SK-N-SH (cell line): ENCODE data around the gene EZH1. TPM values are rescaled to one million over a fixed set of nuclear protein-coding genes. Genes with fewer than 3 reads are reported as not detected.

Experiments
- CTCF ChIA-PET: fragments of 300-600, 350-600 bp; formaldehyde crosslinking; extraction: SDS; loops from one replicate; lab custom pipeline; 2021; lab: Yijun Ruan, JAX
- POLR2A ChIA-PET: fragments of 350-600 bp; sonication (Branson Sonifier 250); formaldehyde crosslinking; extraction: SDS; loops from one replicate; lab custom pipeline; 2020; ENCODE audit warnings: antibody characterized with exemption, inconsistent platforms; lab: Yijun Ruan, JAX
- DNase-seq: peaks from one replicate; pipeline ENCODE4 v3.0.0; 2012
- H2AFZ ChIP-seq: fragments of 200-600 bp; sonication (generic); 2 replicates; pipeline ENCODE4 v1.8.1; 2016; ENCODE audit warnings: antibody characterized with exemption, mild to moderate bottlenecking, low read depth
- H3F3A ChIP-seq: fragments of 200-600 bp; sonication (generic); replicated peaks from 2 replicates; pipeline ENCODE3; 2016; ENCODE audit warnings: antibody characterized with exemption, mild to moderate bottlenecking; ENCODE audit not compliant: insufficient read depth
- H3K27ac ChIP-seq, 2 experiments: fragments of 200-500 bp in 1 of 2; fragments of 200-600 bp in 1 of 2; sonication (Bioruptor generic) in 1 of 2; sonication (generic), shearing (Covaris generic) in 1 of 2; 2 replicates each; pipeline versions ENCODE4 v1.5.1 to v1.6.1; 2014 to 2016; ENCODE audit warnings: low read depth in 2 of 2, inconsistent platforms in 1 of 2, low read length in 1 of 2, mild to moderate bottlenecking in 1 of 2, mixed read lengths in 1 of 2
- H3K27me3 ChIP-seq: fragments of 200-600 bp; sonication (generic), shearing (Covaris generic); 2 replicates; pipeline ENCODE4 v1.6.1; 2016; ENCODE audit warnings: mixed run types; ENCODE audit not compliant: insufficient read depth
- H3K36me3 ChIP-seq, 2 experiments: fragments of 200-500 bp in 1 of 2; fragments of 200-600 bp in 1 of 2; sonication (Bioruptor generic) in 1 of 2; sonication (generic) in 1 of 2; replicated peaks in 1 of 2; 2 replicates each; pipeline versions ENCODE3 to v1.5.1; 2014 to 2016; ENCODE audit warnings: low read length in 1 of 2, mild to moderate bottlenecking in 1 of 2; ENCODE audit not compliant: insufficient read depth in 2 of 2, control insufficient read depth in 1 of 2
- H3K4me1 ChIP-seq, 2 experiments: fragments of 200-500 bp in 1 of 2; fragments of 200-600 bp in 1 of 2; sonication (Bioruptor generic) in 1 of 2; sonication (generic), shearing (Covaris generic) in 1 of 2; 2 replicates each; pipeline versions ENCODE4 v1.5.1 to v1.6.1; 2014 to 2016; ENCODE audit warnings: low read depth in 1 of 2, low read length in 1 of 2, mixed run types in 1 of 2; ENCODE audit not compliant: insufficient read depth in 2 of 2, control insufficient read depth in 1 of 2
- H3K4me2 ChIP-seq: fragments of 200-600 bp; sonication (generic), shearing (Covaris generic); 2 replicates; pipeline ENCODE4 v1.6.1; 2017; ENCODE audit warnings: mixed run types
- H3K4me3 ChIP-seq, 2 experiments: fragments of 200-500 bp in 1 of 2; fragments of 200-600 bp in 1 of 2; sonication (Bioruptor generic) in 1 of 2; sonication (generic), shearing (Covaris generic) in 1 of 2; 2 replicates each; pipeline versions ENCODE4 v1.5.1 to v1.8.1; 2014 to 2016; ENCODE audit warnings: low read depth in 2 of 2, inconsistent platforms in 1 of 2, low read length in 1 of 2, mild to moderate bottlenecking in 1 of 2, mixed read lengths in 1 of 2, moderate library complexity in 1 of 2
- H3K79me2 ChIP-seq: fragments of 200-600 bp; sonication (generic); 2 replicates; pipeline ENCODE4 v1.8.1; 2017; ENCODE audit warnings: mild to moderate bottlenecking; ENCODE audit not compliant: insufficient read depth
- H3K9ac ChIP-seq: fragments of 200-600 bp; sonication (generic); 2 replicates; pipeline ENCODE4 v1.6.1; 2017; ENCODE audit warnings: mixed run types
- H3K9me2 ChIP-seq: fragments of 200-600 bp; sonication (generic); 2 replicates; pipeline ENCODE4 v1.6.1; 2017; ENCODE audit warnings: mixed run types
- H3K9me3 ChIP-seq: fragments of 200-600 bp; sonication (generic); 2 replicates; pipeline ENCODE4 v1.6.1; 2017; ENCODE audit warnings: mixed run types, mild to moderate bottlenecking, moderate library complexity
- H4K20me1 ChIP-seq: fragments of 200-600 bp; sonication (generic); 2 replicates; pipeline ENCODE4 v1.6.1; 2017; ENCODE audit warnings: mild to moderate bottlenecking, mixed run types; ENCODE audit not compliant: insufficient read depth
- EP300 ChIP-seq, 2 experiments: IDR thresholded peaks; 2 replicates each; pipeline versions ENCODE4 v1.4.0 to v1.6.1; 2012; ENCODE audit warnings: borderline replicate concordance in 1 of 2, low read depth in 1 of 2, low read length in 1 of 2
- EZH2phosphoT487 ChIP-seq: fragments of 200-600 bp; sonication (generic); IDR thresholded peaks from 2 replicates; pipeline ENCODE4 v1.6.1; 2017; ENCODE audit warnings: low read depth, mixed run types, mild to moderate bottlenecking, antibody characterized with exemption, moderate library complexity, borderline replicate concordance
- GABPA ChIP-seq: IDR thresholded peaks from 2 replicates; pipeline ENCODE4 v1.4.0; 2012; ENCODE audit warnings: low read depth, mild to moderate bottlenecking
- GATA2 ChIP-seq: sonication (generic); formaldehyde crosslinking; IDR thresholded peaks from 2 replicates; pipeline ENCODE4 v1.5.0; 2020; ENCODE audit warnings: mild to moderate bottlenecking, missing genetic modification reagents
- IRF3 ChIP-seq: fragments of 150-350 bp; IDR thresholded peaks from 2 replicates; pipeline ENCODE4 v1.6.1; 2016; ENCODE audit warnings: mild to moderate bottlenecking, low read depth, low read length
- JUND ChIP-seq: IDR thresholded peaks from 2 replicates; pipeline ENCODE4 v1.4.0; 2012
- MXI1 ChIP-seq: IDR thresholded peaks from 2 replicates; pipeline ENCODE4 v1.6.1; 2012; ENCODE audit warnings: mild to moderate bottlenecking, low read depth, low read length, improper control_type of control experiment
- POLR2AphosphoS5 ChIP-seq: IDR thresholded peaks from 2 replicates; pipeline ENCODE4 v1.6.1; 2012; ENCODE audit warnings: low read depth, low read length
- RAD21 ChIP-seq: IDR thresholded peaks from 2 replicates; pipeline ENCODE4 v1.6.1; 2012; ENCODE audit warnings: mild to moderate bottlenecking, low read length
- REST ChIP-seq: IDR thresholded peaks from 2 replicates; pipeline ENCODE4 v1.6.1; 2012; ENCODE audit warnings: mild to moderate bottlenecking, low read depth, low read length, moderate library complexity
- RFX5 ChIP-seq: IDR thresholded peaks from 2 replicates; pipeline ENCODE4 v1.6.1; 2012; ENCODE audit warnings: mild to moderate bottlenecking, improper control_type of control experiment, low read length
- RXRA ChIP-seq: IDR thresholded peaks from 2 replicates; pipeline ENCODE4 v1.4.0; 2012; ENCODE audit warnings: low read depth, mild to moderate bottlenecking, borderline replicate concordance
- SMC3 ChIP-seq: IDR thresholded peaks from 2 replicates; pipeline ENCODE4 v1.6.1; 2012; ENCODE audit warnings: low read depth, low read length, improper control_type of control experiment
- TAF1 ChIP-seq: IDR thresholded peaks from 2 replicates; pipeline ENCODE4 v1.6.1; 2012; ENCODE audit warnings: low read depth, mild to moderate bottlenecking, low read length, moderate library complexity, borderline replicate concordance
- TCF12 ChIP-seq: IDR thresholded peaks from 2 replicates; pipeline ENCODE4 v1.4.0; 2012
- TEAD4 ChIP-seq: IDR thresholded peaks from 2 replicates; pipeline ENCODE4 v1.4.0; 2012; ENCODE audit warnings: mild to moderate bottlenecking, borderline replicate concordance; ENCODE audit not compliant: insufficient read depth
- YY1 ChIP-seq: IDR thresholded peaks from 2 replicates; pipeline ENCODE4 v1.4.0; 2012; ENCODE audit warnings: low read depth, mild to moderate bottlenecking
- ZBTB33 ChIP-seq: IDR thresholded peaks from 2 replicates; pipeline ENCODE4 v1.4.0; 2012; ENCODE audit warnings: low read depth, borderline replicate concordance
- WGBS: methylation state at CpG from one replicate; pipeline ENCODE4 v1.1.6; 2017; ENCODE audit warnings: low lambda C conversion rate; 5-methylcytosine and 5-hydroxymethylcytosine counted together
- polyA plus RNA-seq, 3 experiments: library from polyadenylated mRNA; depleted of rRNA; stranded (reverse); fragments of >200 nt; gene quantifications; 2 replicates each; pipeline ENCODE4 v1.2.3, GENCODE V29; 2012

The EZH1 gene
- polyA plus RNA-seq, 1 of the 3 experiments (the other 2 are of a cell fraction), result 28.6 TPM

- H4K20me1 ChIP-seq, result no peaks in the 10 kb centered on the region
- POLR2A ChIA-PET, result interaction anchor here (0.5 to 1.4 kb wide), 2 partner anchors 18 to 251 kb away, joined by 3 to 4 read pairs; partner anchors contain the start of genes CNTD1 and COA3
- H3K36me3 ChIP-seq, result peaks cover 25 to 38% of the 10 kb centered on the region in 2 experiments
- H3K4me1 ChIP-seq, result peaks cover 14 to 17% of the 10 kb centered on the region in 2 experiments; a peak in 3 of 4 replicates
- peak; percentile 89 for DNase-seq
- peaks cover 15% of the 10 kb centered on the region for H3F3A ChIP-seq
- peak within 1 kb of the TSS; percentile 98 for H3K4me2 ChIP-seq
- peaks cover 48% of the 10 kb centered on the region for H3K79me2 ChIP-seq
- H3K27ac ChIP-seq, result peak within 1 kb of the TSS in 1 of 2 experiments; percentile 46; a peak in 3 of 4 replicates
- WGBS, result 30% methylated on average over 51 of the region's 65 CpGs
- H3K4me3 ChIP-seq, result peak within 1 kb of the TSS; percentile 61 to 84
- no peaks in the 10 kb centered on the region for H3K9me3 ChIP-seq
- H3K9ac ChIP-seq, result peak within 1 kb of the TSS; percentile 87
- no peaks in the 10 kb centered on the region for H3K27me3 ChIP-seq
- TF ChIP-seq RXRA (no peak), POLR2AphosphoS5 (peak; percentile 68)
- TF ChIP-seq, all 33 proteins: peak for 1
- no peaks in the 10 kb centered on the region for H3K9me2 ChIP-seq
- H2AFZ ChIP-seq, result peak within 1 kb of the TSS; percentile 67; the same call in 1 of the 2 replicates
- CTCF ChIA-PET, result interaction anchor here (1.0 to 1.8 kb wide), 4 partner anchors 17 to 202 kb away, joined by 3 to 7 read pairs (median 4); no protein-coding TSS in a partner anchor
Observed at GRCh38 chr17:42779936-42780850, 35.4 kb upstream of the EZH1 start, which contains the start of gene WNK4. Gene WNK4 (plus strand): TSS chr17:42780610. CDS start chr17:42780699, 89 bp downstream.

GRCh38 chr17:42779304-42779935 lies 34.6 kb upstream of the EZH1 start:
- Histone ChIP-seq H3K4me1 (peaks cover 14 to 24% of the 10 kb centered on the region in 2 experiments; a peak in 3 of 4 replicates), H3F3A (peaks cover 22% of the 10 kb centered on the region), H3K27me3 (no peaks in the 10 kb centered on the region), H3K4me2 (peak overlapping the region; percentile 98), H3K4me3 (no peak overlapping the region; a peak in 1 of 4 replicates), H3K9me3 (no peaks in the 10 kb centered on the region), H3K36me3 (peaks cover 23 to 44% of the 10 kb centered on the region in 2 experiments), H3K79me2 (peaks cover 53% of the 10 kb centered on the region), H4K20me1 (no peaks in the 10 kb centered on the region), H3K27ac (no peak overlapping the region), H3K9me2 (no peaks in the 10 kb centered on the region), H2AFZ (no peak overlapping the region), H3K9ac (no peak overlapping the region)
- WGBS, result 81% methylated on average over 3 of the region's 3 CpGs
- ChIA-PET CTCF (interaction anchor here (1.0 to 3.7 kb wide), 2 partner anchors 16 kb away, joined by 4 to 18 read pairs; no protein-coding TSS in a partner anchor), POLR2A (no interaction called here)
- no peak for DNase-seq
- TF ChIP-seq YY1 (no peak), RFX5 (no peak), EP300 (IDR thresholded peaks at IDR 0.05; ENCODE audit: borderline replicate concordance in 1 of 2, low read depth in 1 of 2, low read length in 1 of 2) (no peak), EZH2phosphoT487 (no peak), SMC3 (no peak), TAF1 (no peak), MXI1 (no peak), RAD21 (no peak), TCF12 (no peak), GATA2 (CRISPR knock-in tag) (no peak), REST (no peak), ZBTB33 (no peak), GABPA (no peak), TEAD4 (no peak), JUND (no peak), IRF3 (no peak)
